ENCODE data around the gene FAM149A.

Gene FAM149A

GRCh38 chr4:186104114-186104889 is at the start of gene FAM149A:
FAM149A (plus strand) TSS chr4:186104704.
- H3K4me3 ChIP-seq (ENCODE audit: low read depth in 1 of 2, low read length in 2 of 2): peak within 1 kb of the TSS; percentile 59 to 80
- H3K27ac ChIP-seq (ENCODE audit: low read length): peak within 1 kb of the TSS; percentile 47
- H3K27me3 ChIP-seq (ENCODE audit: low read depth, low read length): peaks cover 3% of the 10 kb centered on the region
- H3K9me3 ChIP-seq (ENCODE audit: control insufficient read depth in 1 of 2, low read length in 2 of 2): no peaks in the 10 kb centered on the region
- peaks cover 0 to 7% of the 10 kb centered on the region in 2 donors for H3K4me1 ChIP-seq (ENCODE audit: control insufficient read depth in 1 of 2, insufficient read depth in 2 of 2, low read length in 2 of 2)
- H3K36me3 ChIP-seq (ENCODE audit: control insufficient read depth in 1 of 2, insufficient read depth in 2 of 2, low read length in 2 of 2): no peaks in the 10 kb centered on the region

- Histone ChIP-seq H3K4me1 (ENCODE audit: control insufficient read depth in 1 of 2, insufficient read depth in 2 of 2, low read length in 2 of 2) (no peaks in the 10 kb centered on the region), H3K4me3 (ENCODE audit: low read depth in 1 of 2, low read length in 2 of 2) (no peak overlapping the region), H3K27me3 (ENCODE audit: low read depth, low read length) (no peaks in the 10 kb centered on the region), H3K9me3 (ENCODE audit: control insufficient read depth in 1 of 2, low read length in 2 of 2) (no peaks in the 10 kb centered on the region), H3K36me3 (ENCODE audit: control insufficient read depth in 1 of 2, insufficient read depth in 2 of 2, low read length in 2 of 2) (no peaks in the 10 kb centered on the region), H3K27ac (ENCODE audit: low read length) (no peak overlapping the region)
These were observed 46.1 kb upstream of the FAM149A start for GRCh38 chr4:186058253-186058979.

GRCh38 chr4:186058980-186059316 is 45.6 kb upstream of the FAM149A start:
- Histone ChIP-seq H3K9me3 (ENCODE audit: control insufficient read depth in 1 of 2, low read length in 2 of 2) (no peaks in the 10 kb centered on the region), H3K27me3 (ENCODE audit: low read depth, low read length) (no peaks in the 10 kb centered on the region), H3K4me1 (ENCODE audit: control insufficient read depth in 1 of 2, insufficient read depth in 2 of 2, low read length in 2 of 2) (no peaks in the 10 kb centered on the region), H3K27ac (ENCODE audit: low read length) (no peak overlapping the region), H3K4me3 (ENCODE audit: low read depth in 1 of 2, low read length in 2 of 2) (no peak overlapping the region), H3K36me3 (ENCODE audit: control insufficient read depth in 1 of 2, insufficient read depth in 2 of 2, low read length in 2 of 2) (no peaks in the 10 kb centered on the region)

- H3K4me1 ChIP-seq (ENCODE audit: control insufficient read depth in 1 of 2, insufficient read depth in 2 of 2, low read length in 2 of 2): no peaks in the 10 kb centered on the region
- no peaks in the 10 kb centered on the region for H3K36me3 ChIP-seq (ENCODE audit: control insufficient read depth in 1 of 2, insufficient read depth in 2 of 2, low read length in 2 of 2)
- no peaks in the 10 kb centered on the region for H3K9me3 ChIP-seq (ENCODE audit: control insufficient read depth in 1 of 2, low read length in 2 of 2)
- no peak overlapping the region for H3K27ac ChIP-seq (ENCODE audit: low read length)
- no peaks in the 10 kb centered on the region for H3K27me3 ChIP-seq (ENCODE audit: low read depth, low read length)
- H3K4me3 ChIP-seq (ENCODE audit: low read depth in 1 of 2, low read length in 2 of 2): no peak overlapping the region
These were observed 42.6 kb upstream of the FAM149A start for GRCh38 chr4:186061921-186062320.

- Histone ChIP-seq H3K27me3 (ENCODE audit: low read depth, low read length) (no peaks in the 10 kb centered on the region), H3K36me3 (ENCODE audit: control insufficient read depth in 1 of 2, insufficient read depth in 2 of 2, low read length in 2 of 2) (no peaks in the 10 kb centered on the region), H3K4me3 (ENCODE audit: low read depth in 1 of 2, low read length in 2 of 2) (peak overlapping the region; percentile 85 to 88), H3K9me3 (ENCODE audit: control insufficient read depth in 1 of 2, low read length in 2 of 2) (no peaks in the 10 kb centered on the region), H3K4me1 (ENCODE audit: control insufficient read depth in 1 of 2, insufficient read depth in 2 of 2, low read length in 2 of 2) (peaks cover 0 to 5% of the 10 kb centered on the region in 2 donors), H3K27ac (ENCODE audit: low read length) (peak overlapping the region; percentile 72)
These were observed 36.6 kb upstream of the FAM149A start for GRCh38 chr4:186067757-186068385.

GRCh38 chr4:186068581-186069348 is 35.7 kb upstream of the FAM149A start, which contains the start of gene TLR3:
TLR3 (plus strand) TSS chr4:186069156; CDS start chr4:186076620, 7,464 bp downstream.
- Histone ChIP-seq H3K36me3 (ENCODE audit: control insufficient read depth in 1 of 2, insufficient read depth in 2 of 2, low read length in 2 of 2) (no peaks in the 10 kb centered on the region), H3K27ac (ENCODE audit: low read length) (peak within 1 kb of the TSS; percentile 72), H3K27me3 (ENCODE audit: low read depth, low read length) (no peaks in the 10 kb centered on the region), H3K4me3 (ENCODE audit: low read depth in 1 of 2, low read length in 2 of 2) (peak within 1 kb of the TSS; percentile 85 to 88), H3K4me1 (ENCODE audit: control insufficient read depth in 1 of 2, insufficient read depth in 2 of 2, low read length in 2 of 2) (peaks cover 0 to 5% of the 10 kb centered on the region in 2 donors), H3K9me3 (ENCODE audit: control insufficient read depth in 1 of 2, low read length in 2 of 2) (no peaks in the 10 kb centered on the region)

- no peaks in the 10 kb centered on the region for H3K9me3 ChIP-seq (ENCODE audit: control insufficient read depth in 1 of 2, low read length in 2 of 2)
- H3K4me3 ChIP-seq (ENCODE audit: low read depth in 1 of 2, low read length in 2 of 2): peak overlapping the region; percentile 85 to 88
- peaks cover 0 to 5% of the 10 kb centered on the region in 2 donors for H3K4me1 ChIP-seq (ENCODE audit: control insufficient read depth in 1 of 2, insufficient read depth in 2 of 2, low read length in 2 of 2)
- H3K27me3 ChIP-seq (ENCODE audit: low read depth, low read length): no peaks in the 10 kb centered on the region
- H3K36me3 ChIP-seq (ENCODE audit: control insufficient read depth in 1 of 2, insufficient read depth in 2 of 2, low read length in 2 of 2): no peaks in the 10 kb centered on the region
- no peak overlapping the region for H3K27ac ChIP-seq (ENCODE audit: low read length)
These were observed 34.8 kb upstream of the FAM149A start for GRCh38 chr4:186069729-186070128.

- Histone ChIP-seq H3K27ac (ENCODE audit: low read length) (no peak overlapping the region), H3K4me1 (ENCODE audit: control insufficient read depth in 1 of 2, insufficient read depth in 2 of 2, low read length in 2 of 2) (peaks cover 0 to 5% of the 10 kb centered on the region in 2 donors), H3K36me3 (ENCODE audit: control insufficient read depth in 1 of 2, insufficient read depth in 2 of 2, low read length in 2 of 2) (peaks cover 0 to 5% of the 10 kb centered on the region in 2 donors), H3K4me3 (ENCODE audit: low read depth in 1 of 2, low read length in 2 of 2) (no peak overlapping the region), H3K9me3 (ENCODE audit: control insufficient read depth in 1 of 2, low read length in 2 of 2) (no peaks in the 10 kb centered on the region), H3K27me3 (ENCODE audit: low read depth, low read length) (no peaks in the 10 kb centered on the region)
These were observed 32.0 kb upstream of the FAM149A start for GRCh38 chr4:186072516-186072915.

- Histone ChIP-seq H3K27ac (ENCODE audit: low read length) (no peak overlapping the region), H3K4me3 (ENCODE audit: low read depth in 1 of 2, low read length in 2 of 2) (no peak overlapping the region), H3K36me3 (ENCODE audit: control insufficient read depth in 1 of 2, insufficient read depth in 2 of 2, low read length in 2 of 2) (peaks cover 0 to 9% of the 10 kb centered on the region in 2 donors), H3K27me3 (ENCODE audit: low read depth, low read length) (no peaks in the 10 kb centered on the region), H3K9me3 (ENCODE audit: control insufficient read depth in 1 of 2, low read length in 2 of 2) (no peaks in the 10 kb centered on the region), H3K4me1 (ENCODE audit: control insufficient read depth in 1 of 2, insufficient read depth in 2 of 2, low read length in 2 of 2) (no peaks in the 10 kb centered on the region)
These were observed 30.3 kb upstream of the FAM149A start for GRCh38 chr4:186074189-186074588.

- no peak overlapping the region for H3K4me3 ChIP-seq (ENCODE audit: low read depth in 1 of 2, low read length in 2 of 2)
- no peaks in the 10 kb centered on the region for H3K27me3 ChIP-seq (ENCODE audit: low read depth, low read length)
- H3K27ac ChIP-seq (ENCODE audit: low read length): no peak overlapping the region
- peaks cover 4 to 22% of the 10 kb centered on the region in 2 donors for H3K36me3 ChIP-seq (ENCODE audit: control insufficient read depth in 1 of 2, insufficient read depth in 2 of 2, low read length in 2 of 2)
- H3K4me1 ChIP-seq (ENCODE audit: control insufficient read depth in 1 of 2, insufficient read depth in 2 of 2, low read length in 2 of 2): no peaks in the 10 kb centered on the region
- no peaks in the 10 kb centered on the region for H3K9me3 ChIP-seq (ENCODE audit: control insufficient read depth in 1 of 2, low read length in 2 of 2)
These were observed 25.4 kb upstream of the FAM149A start for GRCh38 chr4:186078981-186079638.

Data from muscle layer of duodenum (tissue), 2 donors.